Measurements from ENCODE around the gene CIAPIN1. TPM values are rescaled to one million over a fixed set of nuclear protein-coding genes. Genes with fewer than 3 reads are reported as not detected.

CIAPIN1 gene
- polyA plus RNA-seq, 1 of the 3 experiments (the other 2 are of a cell fraction): 43.6 TPM

DNA sequence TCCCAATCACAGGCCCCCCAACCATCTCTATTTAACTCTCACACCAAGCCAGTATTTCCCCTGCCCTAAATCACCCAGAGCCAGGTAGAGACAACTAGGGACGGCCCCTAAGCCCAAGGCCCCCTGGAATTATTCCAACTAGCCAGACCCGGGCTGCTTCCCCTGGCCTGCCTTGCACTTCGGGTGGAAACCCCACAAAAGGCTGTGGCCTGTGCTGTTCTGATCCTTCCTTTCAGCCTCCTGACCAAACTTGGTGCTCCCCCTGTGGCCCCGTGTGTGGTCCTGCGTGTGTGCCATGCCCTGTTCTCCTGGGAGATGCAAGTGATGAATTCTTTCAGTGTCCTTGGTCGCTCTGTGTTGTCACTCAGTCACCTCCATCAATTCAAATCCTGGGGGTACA, 27.7 kb downstream of the CIAPIN1 start:
- Histone ChIP-seq H3K27ac (ENCODE audit: low read depth in 2 of 2, low read length in 1 of 2) (peak overlapping the region in 1 of 2 experiments; percentile 71; a peak in 2 of 4 replicates), H3K4me2 (no peak overlapping the region), H3K4me3 (ENCODE audit: low read depth in 2 of 2, low read length in 1 of 2) (no peak overlapping the region), H3K9ac (no peak overlapping the region), H3K9me3 (no peaks in the 10 kb centered on the region), H4K20me1 (ENCODE audit: insufficient read depth) (no peaks in the 10 kb centered on the region), H3K27me3 (ENCODE audit: insufficient read depth) (no peaks in the 10 kb centered on the region), H3K9me2 (no peaks in the 10 kb centered on the region), H3K4me1 (ENCODE audit: control insufficient read depth in 1 of 2, insufficient read depth in 2 of 2, low read depth in 1 of 2, low read length in 1 of 2) (peaks cover 0 to 28% of the 10 kb centered on the region in 2 experiments; a peak in 2 of 4 replicates), H3F3A (replicated peaks; ENCODE audit: insufficient read depth) (peaks cover 8% of the 10 kb centered on the region), H3K79me2 (ENCODE audit: insufficient read depth) (no peaks in the 10 kb centered on the region), H2AFZ (ENCODE audit: low read depth) (no peak overlapping the region), H3K36me3 (replicated peaks in 1 of 2; ENCODE audit: control insufficient read depth in 1 of 2, insufficient read depth in 2 of 2, low read length in 1 of 2) (no peaks in the 10 kb centered on the region)
- ChIA-PET CTCF (interaction anchor here (0.7 to 17.3 kb wide), 32 partner anchors 10 to 357 kb away, joined by 3 to 544 read pairs (median 7); partner anchors contain the start of genes CCL17, CIAPIN1, COQ9 and CPNE2), POLR2A (interaction anchor here (1.0 to 3.2 kb wide), 4 partner anchors 28 to 120 kb away, joined by 3 to 8 read pairs (median 4); partner anchors contain the start of genes CIAPIN1 and COQ9)
- 71% methylated on average over 6 of the region's 6 CpGs for whole genome bisulfite sequencing (ENCODE audit: low lambda C conversion rate)
- DNase-seq: no peak
- TF ChIP-seq FOXJ3 (CRISPR knock-in tag; IDR thresholded peaks at IDR 0.05) (no peak), EZH2phosphoT487 (IDR thresholded peaks at IDR 0.05; ENCODE audit: borderline replicate concordance, low read depth) (no peak), RAD21 (IDR thresholded peaks at IDR 0.05; ENCODE audit: low read length) (no peak), TCF12 (IDR thresholded peaks at IDR 0.05) (no peak), RXRA (IDR thresholded peaks at IDR 0.05; ENCODE audit: borderline replicate concordance, low read depth) (no peak), GABPA (IDR thresholded peaks at IDR 0.05; ENCODE audit: low read depth) (no peak), TEAD4 (IDR thresholded peaks at IDR 0.05; ENCODE audit: borderline replicate concordance, insufficient read depth) (no peak)
- TF ChIP-seq, protein P1, sequence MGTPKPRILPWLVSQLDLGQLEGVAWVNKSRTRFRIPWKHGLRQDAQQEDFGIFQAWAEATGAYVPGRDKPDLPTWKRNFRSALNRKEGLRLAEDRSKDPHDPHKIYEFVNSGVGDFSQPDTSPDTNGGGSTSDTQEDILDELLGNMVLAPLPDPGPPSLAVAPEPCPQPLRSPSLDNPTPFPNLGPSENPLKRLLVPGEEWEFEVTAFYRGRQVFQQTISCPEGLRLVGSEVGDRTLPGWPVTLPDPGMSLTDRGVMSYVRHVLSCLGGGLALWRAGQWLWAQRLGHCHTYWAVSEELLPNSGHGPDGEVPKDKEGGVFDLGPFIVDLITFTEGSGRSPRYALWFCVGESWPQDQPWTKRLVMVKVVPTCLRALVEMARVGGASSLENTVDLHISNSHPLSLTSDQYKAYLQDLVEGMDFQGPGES (IDR thresholded peaks at IDR 0.05; ENCODE audit: low read depth, low read length): no peak

DNA sequence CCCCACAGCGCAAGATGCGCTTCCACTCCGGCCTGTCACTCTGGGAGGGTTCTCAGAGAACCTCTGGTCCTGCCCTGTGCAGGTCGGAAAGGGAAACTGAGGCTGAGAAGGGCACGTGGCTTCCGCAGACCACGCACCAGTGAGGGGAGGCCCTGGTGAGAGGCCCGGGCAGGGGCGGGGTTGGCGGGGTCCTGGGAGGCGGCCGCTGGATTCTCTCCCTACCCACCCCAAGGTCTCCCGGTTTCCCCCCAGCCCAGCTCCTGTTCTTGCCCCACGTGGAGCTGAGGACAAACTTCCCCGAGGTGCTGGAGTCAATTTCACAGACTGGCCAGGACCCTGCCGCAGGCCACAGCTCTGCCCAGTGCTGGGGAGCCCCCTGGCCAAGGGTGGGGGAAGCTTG, 31.1 kb downstream of the CIAPIN1 start:
- Histone ChIP-seq H2AFZ (ENCODE audit: low read depth) (no peak overlapping the region), H3F3A (replicated peaks; ENCODE audit: insufficient read depth) (peaks cover 4% of the 10 kb centered on the region), H3K4me3 (ENCODE audit: low read depth in 2 of 2, low read length in 1 of 2) (no peak overlapping the region), H3K27me3 (ENCODE audit: insufficient read depth) (no peaks in the 10 kb centered on the region), H3K79me2 (ENCODE audit: insufficient read depth) (no peaks in the 10 kb centered on the region), H4K20me1 (ENCODE audit: insufficient read depth) (no peaks in the 10 kb centered on the region), H3K4me1 (ENCODE audit: control insufficient read depth in 1 of 2, insufficient read depth in 2 of 2, low read depth in 1 of 2, low read length in 1 of 2) (peaks cover 0 to 37% of the 10 kb centered on the region in 2 experiments; a peak in 2 of 4 replicates), H3K9ac (no peak overlapping the region), H3K27ac (ENCODE audit: low read depth in 2 of 2, low read length in 1 of 2) (no peak overlapping the region), H3K36me3 (replicated peaks in 1 of 2; ENCODE audit: control insufficient read depth in 1 of 2, insufficient read depth in 2 of 2, low read length in 1 of 2) (no peaks in the 10 kb centered on the region), H3K9me2 (no peaks in the 10 kb centered on the region), H3K4me2 (no peak overlapping the region), H3K9me3 (no peaks in the 10 kb centered on the region)
- 98% methylated on average over 12 of the region's 16 CpGs for WGBS (ENCODE audit: low lambda C conversion rate)
- TF ChIP-seq, protein P2, sequence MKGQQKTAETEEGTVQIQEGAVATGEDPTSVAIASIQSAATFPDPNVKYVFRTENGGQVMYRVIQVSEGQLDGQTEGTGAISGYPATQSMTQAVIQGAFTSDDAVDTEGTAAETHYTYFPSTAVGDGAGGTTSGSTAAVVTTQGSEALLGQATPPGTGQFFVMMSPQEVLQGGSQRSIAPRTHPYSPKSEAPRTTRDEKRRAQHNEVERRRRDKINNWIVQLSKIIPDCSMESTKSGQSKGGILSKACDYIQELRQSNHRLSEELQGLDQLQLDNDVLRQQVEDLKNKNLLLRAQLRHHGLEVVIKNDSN (IDR thresholded peaks at IDR 0.05; ENCODE audit: borderline replicate concordance, low read depth): no peak
- TF ChIP-seq YY1 (IDR thresholded peaks at IDR 0.05; ENCODE audit: low read depth) (no peak), FOXM1 (IDR thresholded peaks at IDR 0.05; ENCODE audit: low read depth) (no peak), FOXJ3 (CRISPR knock-in tag; IDR thresholded peaks at IDR 0.05) (no peak), CHD2 (IDR thresholded peaks at IDR 0.05; ENCODE audit: low read length, partially characterized antibody) (no peak), MXI1 (IDR thresholded peaks at IDR 0.05; ENCODE audit: low read depth, low read length) (no peak), NRF1 (IDR thresholded peaks at IDR 0.05; ENCODE audit: low read depth, low read length) (no peak), GABPA (IDR thresholded peaks at IDR 0.05; ENCODE audit: low read depth) (no peak), MEF2A (IDR thresholded peaks at IDR 0.05; ENCODE audit: borderline replicate concordance, low read depth) (no peak)
- TF ChIP-seq, protein P3, sequence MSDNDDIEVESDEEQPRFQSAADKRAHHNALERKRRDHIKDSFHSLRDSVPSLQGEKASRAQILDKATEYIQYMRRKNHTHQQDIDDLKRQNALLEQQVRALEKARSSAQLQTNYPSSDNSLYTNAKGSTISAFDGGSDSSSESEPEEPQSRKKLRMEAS (IDR thresholded peaks at IDR 0.05; ENCODE audit: low read depth): no peak
- TF ChIP-seq, protein P4, sequence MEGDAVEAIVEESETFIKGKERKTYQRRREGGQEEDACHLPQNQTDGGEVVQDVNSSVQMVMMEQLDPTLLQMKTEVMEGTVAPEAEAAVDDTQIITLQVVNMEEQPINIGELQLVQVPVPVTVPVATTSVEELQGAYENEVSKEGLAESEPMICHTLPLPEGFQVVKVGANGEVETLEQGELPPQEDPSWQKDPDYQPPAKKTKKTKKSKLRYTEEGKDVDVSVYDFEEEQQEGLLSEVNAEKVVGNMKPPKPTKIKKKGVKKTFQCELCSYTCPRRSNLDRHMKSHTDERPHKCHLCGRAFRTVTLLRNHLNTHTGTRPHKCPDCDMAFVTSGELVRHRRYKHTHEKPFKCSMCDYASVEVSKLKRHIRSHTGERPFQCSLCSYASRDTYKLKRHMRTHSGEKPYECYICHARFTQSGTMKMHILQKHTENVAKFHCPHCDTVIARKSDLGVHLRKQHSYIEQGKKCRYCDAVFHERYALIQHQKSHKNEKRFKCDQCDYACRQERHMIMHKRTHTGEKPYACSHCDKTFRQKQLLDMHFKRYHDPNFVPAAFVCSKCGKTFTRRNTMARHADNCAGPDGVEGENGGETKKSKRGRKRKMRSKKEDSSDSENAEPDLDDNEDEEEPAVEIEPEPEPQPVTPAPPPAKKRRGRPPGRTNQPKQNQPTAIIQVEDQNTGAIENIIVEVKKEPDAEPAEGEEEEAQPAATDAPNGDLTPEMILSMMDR (IDR thresholded peaks at IDR 0.05): no peak
- TF ChIP-seq, protein P5, sequence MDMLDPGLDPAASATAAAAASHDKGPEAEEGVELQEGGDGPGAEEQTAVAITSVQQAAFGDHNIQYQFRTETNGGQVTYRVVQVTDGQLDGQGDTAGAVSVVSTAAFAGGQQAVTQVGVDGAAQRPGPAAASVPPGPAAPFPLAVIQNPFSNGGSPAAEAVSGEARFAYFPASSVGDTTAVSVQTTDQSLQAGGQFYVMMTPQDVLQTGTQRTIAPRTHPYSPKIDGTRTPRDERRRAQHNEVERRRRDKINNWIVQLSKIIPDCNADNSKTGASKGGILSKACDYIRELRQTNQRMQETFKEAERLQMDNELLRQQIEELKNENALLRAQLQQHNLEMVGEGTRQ (IDR thresholded peaks at IDR 0.05; ENCODE audit: borderline replicate concordance, low read depth, low read length): no peak
- ChIA-PET POLR2A (interaction anchor here (0.6 to 2.0 kb wide), 8 partner anchors 16 to 230 kb away, joined by 3 to 12 read pairs (median 4); partner anchors contain the start of genes ARL2BP, CX3CL1, PSME3IP1 and RSPRY1), CTCF (interaction anchor here (0.6 to 17.3 kb wide), 31 partner anchors 10 to 385 kb away, joined by 3 to 544 read pairs (median 5); partner anchors contain the start of genes CCL17, CCL22, CIAPIN1 and COQ9)
- DNase-seq: no peak
